GM18502 (cell line): Measurements from ENCODE around the gene SHB.

Experiments
- ATAC-seq: cut with Tn5 transposase; IDR thresholded peaks from one replicate; pipeline ENCODE4 v1.9.1; 2021; ENCODE audit warnings: mild to moderate bottlenecking; ENCODE audit not compliant: unreplicated experiment, poor library complexity

The SHB gene

DNA sequence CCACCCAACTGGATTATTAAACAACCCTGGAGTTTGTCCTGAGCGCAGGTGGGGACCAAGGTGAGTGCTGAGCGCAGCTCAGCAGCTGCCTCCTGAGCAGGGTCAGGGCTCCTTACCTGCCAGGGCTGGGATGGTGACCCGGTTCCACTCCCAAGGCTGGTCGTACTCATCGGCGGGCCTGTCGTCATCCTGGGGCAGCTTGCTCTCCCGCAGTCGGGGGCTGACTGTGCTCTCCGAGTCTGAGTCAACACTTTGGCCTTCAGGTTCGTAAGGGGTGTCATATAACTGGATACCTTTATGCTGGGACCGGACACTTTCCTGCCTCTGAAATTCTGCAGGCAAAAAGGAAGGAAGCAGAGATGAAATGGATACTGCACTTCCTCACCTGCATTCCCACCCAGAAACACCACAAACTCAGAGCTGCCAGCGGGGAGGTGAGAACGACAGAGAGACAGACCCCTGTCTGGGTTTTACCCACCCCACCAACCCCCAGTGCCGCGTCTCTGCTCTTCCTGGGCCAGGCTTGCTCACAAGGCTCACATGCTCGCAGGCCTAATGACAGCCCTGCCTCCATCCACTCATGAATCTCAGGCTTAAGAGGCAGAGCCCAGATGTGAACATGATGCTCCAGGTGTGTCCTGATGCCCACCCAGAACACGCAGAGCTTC is 94.4 kb downstream of the SHB start:
- ATAC-seq, result no peak

DNA sequence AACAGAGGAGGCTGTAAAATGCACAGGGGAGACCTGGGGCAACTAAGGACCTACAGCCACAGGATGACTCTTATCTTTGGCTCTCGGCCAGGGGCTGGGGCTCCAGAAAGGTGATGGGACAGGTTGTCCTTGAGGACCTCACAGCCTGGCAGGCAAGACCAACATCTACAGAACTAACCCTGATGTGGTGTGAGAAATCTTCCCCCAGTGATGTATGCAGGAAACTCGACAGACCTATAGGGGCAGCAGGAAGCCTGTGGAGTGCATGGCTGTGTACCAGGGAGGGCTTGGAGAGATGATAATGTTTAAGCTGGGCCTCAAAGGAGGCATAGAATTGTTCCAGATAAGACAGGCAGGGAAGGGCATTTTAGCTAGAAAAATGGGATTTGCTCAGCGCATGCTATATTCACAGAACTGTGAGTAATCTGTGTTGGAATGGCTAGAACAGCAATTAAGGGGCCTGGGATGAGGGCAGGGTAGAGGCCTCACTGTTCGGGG is 96.6 kb downstream of the SHB start:
- no peak for ATAC-seq

- ATAC-seq, result no peak
These were observed 97.3 kb downstream of the SHB start for GRCh38 chr9:37971691-37972090.

- ATAC-seq, result no peak
These were observed 97.9 kb downstream of the SHB start for GRCh38 chr9:37971108-37971459.

- no peak for ATAC-seq
These were observed 98.5 kb downstream of the SHB start for GRCh38 chr9:37970301-37971107.

DNA sequence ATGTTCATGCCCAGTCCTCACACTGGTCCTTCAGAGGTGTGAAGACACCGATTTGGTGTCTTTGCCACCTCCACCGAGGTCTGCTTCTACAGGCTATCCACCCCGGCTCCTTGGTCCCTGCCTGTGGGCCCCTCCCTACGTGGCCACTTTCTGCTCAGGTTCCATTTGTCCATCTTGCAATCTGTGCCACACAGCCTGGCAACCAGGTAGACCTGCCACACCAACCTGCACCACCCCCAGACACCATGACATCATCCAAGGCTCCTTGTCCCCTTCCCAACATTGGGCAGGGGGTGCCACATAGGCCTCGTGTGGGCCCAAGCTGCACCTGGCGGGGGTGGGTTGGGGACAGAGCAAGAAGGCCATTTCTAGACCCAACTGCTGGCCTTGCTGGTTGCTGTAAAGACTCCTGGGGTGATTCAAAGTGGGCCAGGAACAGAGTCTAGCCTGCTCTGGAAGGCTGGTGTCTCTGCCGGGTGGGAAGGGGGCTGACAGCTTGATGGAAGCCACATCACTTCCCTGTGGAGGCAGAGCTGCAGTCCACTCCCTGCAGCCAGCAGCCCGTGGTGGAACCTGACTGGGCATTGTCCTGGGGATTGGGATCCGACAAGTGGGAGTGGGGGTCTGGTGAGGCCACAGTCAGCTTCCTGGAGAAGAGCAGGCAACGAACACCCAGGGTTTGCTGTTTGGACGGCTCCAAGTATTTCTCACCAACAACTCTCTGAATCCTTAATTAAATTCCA is 99.3 kb downstream of the SHB start:
- ATAC-seq, result no peak

- ATAC-seq, result no peak
These were observed 99.9 kb downstream of the SHB start for GRCh38 chr9:37969130-37969529.

DNA sequence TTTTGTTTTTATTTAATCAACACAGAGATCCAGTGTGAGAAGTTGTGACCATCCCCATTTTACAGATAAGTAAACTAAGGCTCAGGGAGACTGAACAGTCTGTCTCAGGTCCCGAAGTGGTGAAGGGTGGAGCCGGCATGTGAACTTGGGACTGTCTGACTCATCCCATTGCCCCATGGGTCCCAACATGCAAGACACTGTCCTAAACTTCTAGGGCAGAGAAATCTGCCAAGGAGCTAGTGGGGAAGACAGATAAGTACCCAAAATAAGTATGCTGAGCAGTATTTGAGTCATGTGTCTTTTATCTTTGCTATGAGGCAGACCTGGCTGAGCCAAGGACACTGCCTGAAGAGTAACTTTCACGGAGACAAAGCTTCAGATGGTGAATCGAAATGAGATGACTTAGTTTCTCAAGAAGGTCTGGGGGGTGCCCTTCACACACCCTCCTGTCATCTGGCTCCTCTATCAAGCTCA is 100.8 kb downstream of the SHB start:
- no peak for ATAC-seq

DNA sequence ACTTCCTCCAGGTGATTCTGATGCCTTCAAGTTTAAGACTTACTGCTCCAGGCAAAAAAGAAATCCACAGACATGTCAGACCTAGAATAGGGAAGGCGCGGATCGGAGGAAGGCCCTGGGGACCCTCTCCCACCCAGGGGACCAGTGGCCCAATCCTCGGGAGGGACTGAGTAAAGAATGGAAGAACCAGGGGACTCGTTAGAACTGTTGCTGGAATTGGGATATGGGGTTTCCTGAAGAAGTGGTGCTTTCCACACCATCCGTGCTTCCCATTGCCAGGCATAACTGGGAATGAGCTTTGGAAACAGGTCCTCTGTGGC is 101.3 kb downstream of the SHB start:
- ATAC-seq, result no peak

GRCh38 chr9:37967014-37967760 is 101.8 kb downstream of the SHB start:
- no peak for ATAC-seq

DNA sequence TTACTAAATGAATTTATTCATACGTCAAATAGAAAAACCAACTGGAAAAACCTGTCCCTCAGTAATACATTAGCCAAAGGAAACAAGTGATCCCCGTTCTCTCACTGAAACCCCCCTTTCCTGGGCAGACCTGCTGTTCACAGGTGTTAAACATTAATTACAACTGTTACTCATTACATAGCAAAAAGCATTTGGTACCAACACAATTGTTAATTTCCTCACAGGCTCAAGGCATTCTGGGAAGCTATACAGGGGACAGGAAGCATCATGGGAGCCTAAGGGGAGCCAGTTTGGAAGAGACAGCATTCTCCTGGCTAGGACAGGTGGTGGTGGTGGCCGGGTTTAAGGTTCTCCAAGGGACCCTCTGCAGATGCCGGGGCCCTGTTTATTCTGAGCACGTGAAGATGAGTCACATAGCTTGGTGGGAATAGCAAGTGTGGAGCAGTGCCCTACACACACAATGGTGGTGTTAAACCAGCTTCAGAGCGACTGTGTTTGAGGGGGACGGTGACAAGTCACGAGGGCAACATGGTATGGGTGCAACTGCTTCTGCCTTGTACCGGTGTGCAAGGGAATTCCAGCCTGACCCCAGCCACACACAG is 102.5 kb downstream of the SHB start:
- ATAC-seq, result no peak

DNA sequence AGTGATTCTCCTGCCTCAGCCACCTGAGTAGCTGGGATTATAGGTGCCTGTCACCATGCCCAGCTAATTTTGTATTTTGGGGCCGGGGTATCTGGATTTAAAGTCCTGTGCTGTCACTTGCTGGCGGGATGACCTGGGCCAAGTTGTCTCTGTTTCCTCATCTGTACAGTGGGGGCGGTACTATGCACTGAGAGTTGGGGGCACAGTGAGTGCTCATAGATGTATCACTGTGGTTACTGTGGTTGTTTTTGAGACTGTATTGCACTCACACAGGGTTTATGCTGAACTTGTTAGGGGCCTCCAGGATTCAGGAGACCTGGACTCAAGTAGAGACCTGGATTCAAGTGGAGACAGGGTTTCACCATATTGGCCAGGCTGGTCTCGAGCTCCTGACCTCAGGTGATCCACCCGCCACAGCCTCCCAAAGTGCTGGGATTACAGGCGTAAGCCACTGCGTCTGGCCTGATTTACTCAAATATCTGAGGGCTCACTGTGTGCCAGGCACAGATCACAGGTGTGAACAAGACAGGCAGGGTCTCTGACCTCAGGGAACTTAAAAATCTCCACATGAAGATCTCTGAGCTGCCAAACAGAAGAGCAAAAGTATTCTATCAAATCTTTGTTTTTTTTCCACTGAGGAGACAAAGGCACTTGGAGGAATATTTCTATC is 103.2 kb downstream of the SHB start:
- peak; percentile 73 for ATAC-seq

DNA sequence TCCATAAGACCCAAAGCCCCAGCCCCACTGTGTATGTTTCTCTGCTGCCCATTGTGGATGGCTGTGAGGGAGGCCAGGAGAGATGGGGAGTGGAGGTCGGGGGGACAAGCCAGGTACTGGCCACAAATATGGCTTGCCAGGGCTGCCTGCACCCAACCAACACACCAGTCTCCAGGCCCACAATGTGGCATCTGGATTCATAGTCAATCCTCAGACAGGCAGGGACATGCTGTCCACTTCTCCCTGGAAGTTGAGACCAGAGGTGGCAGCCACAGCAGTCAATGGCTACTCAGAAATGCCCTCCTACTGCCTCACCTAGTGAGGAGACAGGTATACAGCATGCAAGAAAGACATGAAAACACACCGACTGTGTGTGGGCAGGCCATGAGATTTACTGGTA is 103.9 kb downstream of the SHB start:
- no peak for ATAC-seq

DNA sequence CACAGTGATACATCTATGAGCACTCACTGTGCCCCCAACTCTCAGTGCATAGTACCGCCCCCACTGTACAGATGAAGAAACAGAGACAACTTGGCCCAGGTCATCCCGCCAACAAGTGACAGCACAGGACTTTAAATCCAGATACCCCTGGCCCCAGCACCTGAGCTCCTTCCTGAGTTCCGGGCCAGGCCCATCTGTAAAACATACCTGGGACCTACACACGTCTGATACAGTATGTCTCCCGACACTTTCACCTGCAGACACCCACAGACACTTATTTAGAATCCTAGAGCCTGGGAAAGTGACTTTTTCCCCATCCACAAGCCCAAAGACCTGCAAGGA is 104.3 kb downstream of the SHB start:
- ATAC-seq, result no peak

DNA sequence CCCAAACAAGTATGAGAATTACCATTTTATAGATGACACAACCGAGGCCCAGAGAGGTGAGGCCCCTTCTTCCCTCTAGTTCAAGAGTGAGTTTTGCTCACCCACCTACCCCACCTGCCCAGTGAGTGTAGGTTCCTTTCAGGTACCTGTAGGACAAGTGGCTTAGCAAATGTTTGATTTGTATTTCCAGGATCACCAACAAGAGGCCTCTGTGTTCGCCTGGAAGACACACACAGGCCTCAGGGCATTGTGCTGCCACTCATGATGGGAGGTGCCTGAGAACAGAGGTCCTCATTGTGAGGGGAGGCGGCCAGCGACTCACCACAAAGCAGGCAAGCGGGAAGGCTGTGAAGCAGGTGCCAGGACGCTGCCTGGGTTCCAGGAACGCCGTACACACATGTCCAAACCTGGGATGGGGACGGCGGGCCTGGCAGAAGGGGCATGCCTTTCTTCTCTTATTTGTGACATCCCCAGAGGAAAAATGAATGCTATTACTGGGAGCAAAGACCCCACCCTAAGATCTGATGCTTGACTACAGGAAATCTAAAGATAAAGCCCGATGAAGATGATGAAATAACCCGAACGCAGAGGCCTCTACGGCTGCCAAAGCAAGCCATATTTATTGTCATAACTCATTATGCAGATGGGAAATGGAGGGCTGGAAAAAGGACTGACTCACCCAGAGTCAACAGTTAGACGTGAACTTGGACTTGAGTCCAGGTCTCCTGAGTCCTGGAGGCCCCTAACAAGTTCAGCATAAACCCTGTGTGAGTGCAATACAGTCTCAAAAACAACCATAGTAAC is 104.9 kb downstream of the SHB start:
- no peak for ATAC-seq

- no peak for ATAC-seq
These were observed 107.7 kb downstream of the SHB start for GRCh38 chr9:37961351-37961750.

DNA sequence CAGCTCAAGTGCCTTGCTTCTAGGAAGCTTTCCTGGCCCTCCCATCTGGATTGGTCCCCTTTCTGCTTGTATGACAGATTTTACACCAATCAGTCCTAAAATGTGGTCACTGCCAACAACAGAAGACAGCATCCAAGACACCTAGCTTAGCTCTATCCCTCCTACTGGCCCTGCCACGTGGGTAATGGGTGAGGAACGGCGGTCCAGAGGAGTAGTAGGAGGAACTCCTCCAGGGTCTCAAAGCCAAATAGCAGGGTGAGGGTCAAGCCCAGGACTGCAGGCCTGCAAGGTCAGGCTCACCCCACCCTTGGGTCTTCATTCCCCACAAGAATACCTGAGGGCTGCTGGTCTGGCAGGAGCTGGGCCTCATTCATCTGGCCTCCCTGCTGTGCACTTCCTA is 108.4 kb downstream of the SHB start:
- no peak for ATAC-seq

DNA sequence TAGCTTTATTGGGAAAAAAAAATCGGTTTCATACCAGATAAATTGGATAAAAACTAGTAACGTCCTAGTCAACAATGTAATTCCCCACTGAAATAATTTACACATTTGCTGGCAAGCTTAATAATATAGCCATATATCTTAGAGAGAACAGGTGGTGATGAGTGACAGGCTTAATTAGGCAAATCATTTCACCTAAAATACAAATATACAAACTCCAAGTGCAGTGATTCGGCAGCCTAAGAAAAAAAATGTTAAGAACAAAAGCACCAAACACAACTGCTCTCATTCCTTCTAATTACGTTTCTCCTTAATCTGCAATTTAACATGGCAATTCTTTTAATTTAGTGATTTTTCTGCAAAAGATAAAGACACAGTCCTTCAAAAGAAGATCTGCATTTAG is 109.1 kb downstream of the SHB start:
- no peak for ATAC-seq

GRCh38 chr9:37958154-37958553 is 110.9 kb downstream of the SHB start:
- no peak for ATAC-seq
